Stimulated activated CD4-positive, alpha-beta T cell treated with anti-CD3 and anti-CD28 coated beads, Interleukin-12 subunit alpha, Interleukin-12 subunit beta, amount 100 ng/mL, for 4 hours (primary cell): Measurements from ENCODE around the gene INPP5D.
"Not testable (repeated sequence)": the region's sequence is repeated elsewhere in the genome, so short reads cannot be mapped to it uniquely, and the experiment has no call there.

ENCODE experiments used
- DNase-seq: peaks from one replicate; pipeline ENCODE4 v3.0.0-alpha.2; 2020

Gene INPP5D

GRCh38 chr2:233099820-233100191 lies 39.7 kb downstream of the INPP5D start:
- DNase-seq: not testable (repeated sequence)

- peak; percentile 26 for DNase-seq
These were observed 40.3 kb downstream of the INPP5D start for GRCh38 chr2:233100192-233100998.

- DNase-seq: no peak
These were observed 41.0 kb downstream of the INPP5D start for GRCh38 chr2:233101141-233101540.

- no peak for DNase-seq
These were observed 41.7 kb downstream of the INPP5D start for GRCh38 chr2:233101816-233102215.

GRCh38 chr2:233105156-233105895 lies 45.2 kb downstream of the INPP5D start:
- DNase-seq: no peak

- no peak for DNase-seq
These were observed 45.8 kb downstream of the INPP5D start for GRCh38 chr2:233105930-233106329.

GRCh38 chr2:233107011-233107410 lies 46.9 kb downstream of the INPP5D start:
- no peak for DNase-seq

- no peak for DNase-seq
These were observed 47.7 kb downstream of the INPP5D start for GRCh38 chr2:233107831-233108300.

- DNase-seq: no peak
These were observed 48.7 kb downstream of the INPP5D start for GRCh38 chr2:233108611-233109490.

- no peak for DNase-seq
These were observed 51.3 kb downstream of the INPP5D start for GRCh38 chr2:233111427-233111826.

- DNase-seq: no peak
These were observed 52.2 kb downstream of the INPP5D start for GRCh38 chr2:233112329-233112728.

- DNase-seq: no peak
These were observed 52.8 kb downstream of the INPP5D start for GRCh38 chr2:233112776-233113452.

GRCh38 chr2:233114421-233114861 lies 54.3 kb downstream of the INPP5D start:
- DNase-seq: no peak

- no peak for DNase-seq
These were observed 55.0 kb downstream of the INPP5D start for GRCh38 chr2:233115121-233115520.

GRCh38 chr2:233115741-233116140 lies 55.6 kb downstream of the INPP5D start:
- no peak for DNase-seq

GRCh38 chr2:233116946-233117345 lies 56.8 kb downstream of the INPP5D start:
- no peak for DNase-seq

GRCh38 chr2:233117351-233117750 lies 57.2 kb downstream of the INPP5D start:
- DNase-seq: no peak

- DNase-seq: no peak
These were observed 57.9 kb downstream of the INPP5D start for GRCh38 chr2:233117811-233118647.

GRCh38 chr2:233118648-233119000 lies 58.5 kb downstream of the INPP5D start:
- DNase-seq: no peak

GRCh38 chr2:233119123-233119522 lies 59.0 kb downstream of the INPP5D start:
- DNase-seq: no peak

- DNase-seq: no peak
These were observed 59.7 kb downstream of the INPP5D start for GRCh38 chr2:233119806-233120205.

GRCh38 chr2:233120459-233120858 lies 60.3 kb downstream of the INPP5D start:
- DNase-seq: no peak
